Measurements from ENCODE around the gene PRDX2. TPM values are rescaled to one million over a fixed set of nuclear protein-coding genes. Genes with fewer than 3 reads are reported as not detected.
"Not testable (repeated sequence)": the region's sequence is repeated elsewhere in the genome, so short reads cannot be mapped to it uniquely, and the experiment has no call there.

The PRDX2 gene
- 100 to 1,000 TPM in 11 of 12 donors, not detected in 1; 124 to 185 (median 148) TPM for polyA plus RNA-seq (ENCODE audit: insufficient read length in 12 of 12)
- long read RNA-seq, donor 1, transcript PRDX2-201 (6 exons, 987 nt): major isoform, 149 of 229 reads
- long read RNA-seq, donor 1, partial matches to known transcripts: 61 of 229 reads
- long read RNA-seq, donor 1, other reads (novel, unspliced or antisense): 17 of 229 reads
- long read RNA-seq, donor 2, transcript PRDX2-201 (6 exons, 987 nt): major isoform, 140 of 162 reads
- long read RNA-seq, donor 2, partial matches to known transcripts: 7 of 162 reads
- long read RNA-seq, donor 2, other reads (novel, unspliced or antisense): 13 of 162 reads
- long read RNA-seq, donor 3, transcript PRDX2-201 (6 exons, 987 nt): major isoform, 60 of 73 reads
- long read RNA-seq, donor 3, partial matches to known transcripts: 6 of 73 reads
- long read RNA-seq, donor 3, other reads (novel, unspliced or antisense): 7 of 73 reads
- long read RNA-seq, donor 4, transcript PRDX2-201 (6 exons, 987 nt): major isoform, 38 of 40 reads
- long read RNA-seq, donor 4, partial matches to known transcripts: 0 of 40 reads
- long read RNA-seq, donor 4, other reads (novel, unspliced or antisense): 0 of 40 reads
- long read RNA-seq, donor 5, transcript PRDX2-201 (6 exons, 987 nt): major isoform, 144 of 186 reads
- long read RNA-seq, donor 5, partial matches to known transcripts: 34 of 186 reads
- long read RNA-seq, donor 5, other reads (novel, unspliced or antisense): 7 of 186 reads
- long read RNA-seq, donor 6, transcript PRDX2-201 (6 exons, 987 nt): major isoform, 55 of 63 reads
- long read RNA-seq, donor 6, partial matches to known transcripts: 0 of 63 reads
- long read RNA-seq, donor 6, other reads (novel, unspliced or antisense): 6 of 63 reads
- long read RNA-seq, donor 7, transcript PRDX2-201 (6 exons, 987 nt): major isoform, 46 of 53 reads
- long read RNA-seq, donor 7, partial matches to known transcripts: 0 of 53 reads
- long read RNA-seq, donor 7, other reads (novel, unspliced or antisense): 7 of 53 reads
- long read RNA-seq, donor 8, transcript PRDX2-201 (6 exons, 987 nt): major isoform, 140 of 194 reads
- long read RNA-seq, donor 8, partial matches to known transcripts: 38 of 194 reads
- long read RNA-seq, donor 8, other reads (novel, unspliced or antisense): 13 of 194 reads
- long read RNA-seq, donor 9, transcript PRDX2-201 (6 exons, 987 nt): major isoform, 52 of 67 reads
- long read RNA-seq, donor 9, partial matches to known transcripts: 12 of 67 reads
- long read RNA-seq, donor 9, other reads (novel, unspliced or antisense): 0 of 67 reads
- long read RNA-seq, donor 10, transcript PRDX2-201 (6 exons, 987 nt): major isoform, 88 of 112 reads
- long read RNA-seq, donor 10, partial matches to known transcripts: 14 of 112 reads
- long read RNA-seq, donor 10, other reads (novel, unspliced or antisense): 7 of 112 reads
- long read RNA-seq, donor 11, transcript PRDX2-201 (6 exons, 987 nt): major isoform, 146 of 183 reads
- long read RNA-seq, donor 11, partial matches to known transcripts: 23 of 183 reads
- long read RNA-seq, donor 11, other reads (novel, unspliced or antisense): 14 of 183 reads

GRCh38 chr19:12801466-12802266, at the start of gene PRDX2, which contains the start of gene THSD8:
Gene PRDX2, minus strand, starts transcription at chr19:12801800. Its CDS starts 539 bp downstream, at chr19:12801261.
Gene THSD8, plus strand, starts transcription at chr19:12802069. Its CDS starts 3 bp downstream, at chr19:12802072.
- DNase-seq: no peak

- DNase-seq: peak; percentile 84
Observed at GRCh38 chr19:12847159-12848139, 45.8 kb upstream of the PRDX2 start.

GRCh38 chr19:12846613-12847012, 45.0 kb upstream of the PRDX2 start:
- not testable (repeated sequence) for DNase-seq

GRCh38 chr19:12843999-12844732, 42.6 kb upstream of the PRDX2 start:
- no peak for DNase-seq

- DNase-seq: no peak
Observed at GRCh38 chr19:12843328-12843727, 41.7 kb upstream of the PRDX2 start.

GRCh38 chr19:12842511-12842910, 40.9 kb upstream of the PRDX2 start:
- no peak for DNase-seq

- no peak for DNase-seq
Observed at GRCh38 chr19:12841094-12841493, 39.5 kb upstream of the PRDX2 start.

- DNase-seq: no peak
Observed at GRCh38 chr19:12840091-12841079, 38.8 kb upstream of the PRDX2 start.

- DNase-seq: no peak
Observed at GRCh38 chr19:12838886-12839756, 37.5 kb upstream of the PRDX2 start.

- DNase-seq: no peak
Observed at GRCh38 chr19:12838182-12838885, 36.7 kb upstream of the PRDX2 start, which contains the start of gene MAST1. Gene MAST1, plus strand, starts transcription at chr19:12838515. Its CDS starts 58 bp downstream, at chr19:12838573.

- no peak for DNase-seq
Observed at GRCh38 chr19:12837225-12837624, 35.6 kb upstream of the PRDX2 start.

GRCh38 chr19:12836529-12836863, 34.9 kb upstream of the PRDX2 start:
- DNase-seq: no peak

GRCh38 chr19:12834976-12835757, 33.6 kb upstream of the PRDX2 start:
- no peak for DNase-seq

GRCh38 chr19:12834566-12834943, 33.0 kb upstream of the PRDX2 start, which contains the start of gene RTBDN:
Gene RTBDN, minus strand, starts transcription at chr19:12834579. Its CDS starts 4,600 bp downstream, at chr19:12829979.
- DNase-seq: no peak
